GM12874 (cell line): ENCODE data around the gene PCSK6.

Experiments
- CTCF ChIP-seq: IDR thresholded peaks from 2 replicates; pipeline ENCODE4 v1.5.1; 2011; ENCODE audit warnings: low read depth, mild to moderate bottlenecking, control low read depth, low read length, moderate library complexity; ENCODE audit not compliant: insufficient read depth

The PCSK6 gene

GRCh38 chr15:101411085-101411484, 78.4 kb downstream of the PCSK6 start:
- no peak for TF ChIP-seq CTCF

GRCh38 chr15:101410612-101411011, 78.9 kb downstream of the PCSK6 start:
- no peak for TF ChIP-seq CTCF

GRCh38 chr15:101409621-101410020, 79.9 kb downstream of the PCSK6 start:
- TF ChIP-seq CTCF: no peak

- no peak for TF ChIP-seq CTCF
These were observed 81.3 kb downstream of the PCSK6 start for GRCh38 chr15:101407966-101408775.

GRCh38 chr15:101407439-101407838, 82.1 kb downstream of the PCSK6 start:
- TF ChIP-seq CTCF: no peak

- TF ChIP-seq CTCF: no peak
These were observed 82.8 kb downstream of the PCSK6 start for GRCh38 chr15:101406526-101407195.

- no peak for TF ChIP-seq CTCF
These were observed 83.5 kb downstream of the PCSK6 start for GRCh38 chr15:101406036-101406435.
